HEK293 (cell line): ENCODE measurements around the gene MED25.
A peak's percentile ranks its signal among the peaks of the same experiment; 100 is the strongest.

Experiments used
- CTCF ChIA-PET: fragments of 350-600 bp; formaldehyde crosslinking; extraction: SDS; loops from one replicate; lab custom pipeline; 2021; ENCODE audit warnings: antibody characterized with exemption; lab: Yijun Ruan, JAX
- POLR2A ChIA-PET: fragments of 300-600 bp; formaldehyde crosslinking; extraction: SDS; loops from one replicate; lab custom pipeline; 2020; ENCODE audit warnings: antibody characterized with exemption, inconsistent platforms; lab: Yijun Ruan, JAX
- H3K27ac ChIP-seq: fragments of 200-500 bp; sonication (Bioruptor generic); 2 replicates; pipeline ENCODE4 v1.5.1; 2014; ENCODE audit warnings: low read depth, low read length, control low read depth, inconsistent platforms; ENCODE audit errors: extremely low read depth
- H3K36me3 ChIP-seq, 2 experiments: fragments of 200-500 bp in 1 of 2; sonication (Bioruptor generic) in 1 of 2; 1 replicate in 1 of 2; 2 replicates in 1 of 2; pipeline ENCODE4 v1.5.1; 2014 to 2017; ENCODE audit warnings: inconsistent platforms in 2 of 2, low read length in 2 of 2; ENCODE audit not compliant: control insufficient read depth in 2 of 2, insufficient read depth in 1 of 2
- H3K4me1 ChIP-seq: fragments of 200-500 bp; sonication (Bioruptor generic); 2 replicates; pipeline ENCODE4 v1.5.1; 2014; ENCODE audit warnings: mild to moderate bottlenecking, low read length, inconsistent platforms; ENCODE audit not compliant: control insufficient read depth, insufficient read depth
- H3K4me3 ChIP-seq: 2 replicates; pipeline ENCODE4 v1.5.1; 2011; ENCODE audit warnings: low read depth, mild to moderate bottlenecking, control low read depth, low read length, moderate library complexity
- H3K9me3 ChIP-seq: fragments of 200-500 bp; sonication (Bioruptor generic); 2 replicates; pipeline ENCODE4 v1.5.1; 2014; ENCODE audit warnings: low read depth, low read length, inconsistent platforms; ENCODE audit not compliant: control insufficient read depth, insufficient read depth
- EGR2 ChIP-seq: fragments of 450-650 bp; formaldehyde crosslinking; IDR thresholded peaks from 2 replicates; pipeline ENCODE4 v1.5.1; 2016; ENCODE audit warnings: low read depth, missing biosample characterization, missing genetic modification characterization
- MYNN ChIP-seq: fragments of 450-650 bp; formaldehyde crosslinking; IDR thresholded peaks from 2 replicates; pipeline ENCODE4 v1.5.1; 2016; ENCODE audit warnings: missing biosample characterization, missing genetic modification characterization, borderline replicate concordance
- OSR2 ChIP-seq: fragments of 450-650 bp; formaldehyde crosslinking; IDR thresholded peaks from 2 replicates; pipeline ENCODE4 v1.5.1; 2016; ENCODE audit warnings: missing biosample characterization, missing genetic modification characterization
- PATZ1 ChIP-seq: fragments of 450-650 bp; formaldehyde crosslinking; IDR thresholded peaks from 2 replicates; pipeline ENCODE4 v1.5.1; 2016; ENCODE audit warnings: missing biosample characterization, missing genetic modification characterization
- SALL2 ChIP-seq: fragments of 450-650 bp; formaldehyde crosslinking; IDR thresholded peaks from 2 replicates; pipeline ENCODE4 v1.5.0; 2017; ENCODE audit warnings: missing biosample characterization, mild to moderate bottlenecking, missing genetic modification characterization, borderline replicate concordance
- SP3 ChIP-seq: fragments of 450-650 bp; formaldehyde crosslinking; IDR thresholded peaks from 2 replicates; pipeline ENCODE4 v1.5.1; 2016; ENCODE audit warnings: missing biosample characterization, missing genetic modification characterization
- ZBTB8A ChIP-seq: fragments of 450-650 bp; formaldehyde crosslinking; IDR thresholded peaks from 2 replicates; pipeline ENCODE4 v1.5.1; 2016; ENCODE audit warnings: missing biosample characterization, missing genetic modification characterization
- ZEB2 ChIP-seq: fragments of 450-650 bp; formaldehyde crosslinking; IDR thresholded peaks from 2 replicates; pipeline ENCODE4 v1.5.1; 2016; ENCODE audit warnings: missing biosample characterization, missing genetic modification characterization
- ZNF146 ChIP-seq: fragments of 450-650 bp; formaldehyde crosslinking; IDR thresholded peaks from 2 replicates; pipeline ENCODE4 v1.5.1; 2016; ENCODE audit warnings: missing biosample characterization, missing genetic modification characterization
- ZNF335 ChIP-seq: fragments of 450-650 bp; formaldehyde crosslinking; conservative IDR thresholded peaks from 2 replicates; pipeline ENCODE4 v1.5.1; 2016; ENCODE audit warnings: missing biosample characterization, missing genetic modification characterization
- ZNF416 ChIP-seq: fragments of 450-650 bp; formaldehyde crosslinking; IDR thresholded peaks from 2 replicates; pipeline ENCODE4 v1.5.1; 2016; ENCODE audit warnings: missing biosample characterization, missing genetic modification characterization
- ZNF423 ChIP-seq: fragments of 450-650 bp; formaldehyde crosslinking; IDR thresholded peaks from 2 replicates; pipeline ENCODE4 v1.5.1; 2016; ENCODE audit warnings: missing biosample characterization, missing genetic modification characterization
- ZNF449 ChIP-seq: fragments of 450-650 bp; formaldehyde crosslinking; IDR thresholded peaks from 2 replicates; pipeline ENCODE4 v1.5.1; 2017; ENCODE audit warnings: missing biosample characterization, mild to moderate bottlenecking, missing genetic modification characterization, moderate library complexity
- ZNF600 ChIP-seq: fragments of 450-650 bp; formaldehyde crosslinking; IDR thresholded peaks from 2 replicates; pipeline ENCODE4 v1.5.1; 2016; ENCODE audit warnings: missing biosample characterization, missing genetic modification characterization
- ZNF677 ChIP-seq: fragments of 450-650 bp; IDR thresholded peaks from 2 replicates; pipeline ENCODE4 v1.5.0; 2018; ENCODE audit warnings: missing biosample characterization, mild to moderate bottlenecking, missing genetic modification characterization, moderate library complexity
- ZNF707 ChIP-seq: fragments of 450-650 bp; formaldehyde crosslinking; IDR thresholded peaks from 2 replicates; pipeline ENCODE4 v1.5.1; 2016; ENCODE audit warnings: missing biosample characterization, missing genetic modification characterization
- ZNF747 ChIP-seq: fragments of 450-650 bp; formaldehyde crosslinking; IDR thresholded peaks from 2 replicates; pipeline ENCODE4 v1.5.1; 2016; ENCODE audit warnings: missing biosample characterization, missing genetic modification characterization
- ZNF792 ChIP-seq: fragments of 450-650 bp; formaldehyde crosslinking; IDR thresholded peaks from 2 replicates; pipeline ENCODE4 v1.5.1; 2016; ENCODE audit warnings: missing biosample characterization, missing genetic modification characterization
- ZXDB ChIP-seq: fragments of 450-650 bp; formaldehyde crosslinking; IDR thresholded peaks from 2 replicates; pipeline ENCODE4 v1.5.1; 2016; ENCODE audit warnings: missing biosample characterization, missing genetic modification characterization
- TF ChIP-seq, protein P1 (sequence below): fragments of 450-650 bp; formaldehyde crosslinking; conservative IDR thresholded peaks from 2 replicates; pipeline ENCODE4 v1.5.1; 2016; ENCODE audit warnings: low read depth, missing biosample characterization, missing genetic modification characterization
- TF ChIP-seq, protein P2 (sequence below): sonication (generic); formaldehyde crosslinking; IDR thresholded peaks from 2 replicates; pipeline ENCODE4 v1.8.1; 2022; ENCODE audit warnings: mild to moderate bottlenecking, moderate library complexity, missing genetic modification reagents
- TF ChIP-seq, protein P3 (sequence below): fragments of 450-650 bp; formaldehyde crosslinking; IDR thresholded peaks from 2 replicates; pipeline ENCODE4 v1.5.1; 2017; ENCODE audit warnings: missing biosample characterization, missing genetic modification characterization
- TF ChIP-seq, protein P4 (sequence below): fragments of 450-650 bp; formaldehyde crosslinking; IDR thresholded peaks from 2 replicates; pipeline ENCODE4 v1.5.1; 2016; ENCODE audit warnings: missing biosample characterization, missing genetic modification characterization

Gene MED25

GRCh38 chr19:49851456-49852259, 33.6 kb downstream of the MED25 start (continued):
- TF ChIP-seq ZNF449 (tag by site-specific recombination): 0 out of 2 replicates have a peak, but pooled peaks have one; percentile 39
- 0 out of 2 replicates have a peak, but pooled peaks have one; percentile 39 for TF ChIP-seq ZNF423
- no peak for TF ChIP-seq ZNF146 (tag by site-specific recombination)
- no peak for TF ChIP-seq ZNF792 (tag by site-specific recombination)
- TF ChIP-seq, protein P1, sequence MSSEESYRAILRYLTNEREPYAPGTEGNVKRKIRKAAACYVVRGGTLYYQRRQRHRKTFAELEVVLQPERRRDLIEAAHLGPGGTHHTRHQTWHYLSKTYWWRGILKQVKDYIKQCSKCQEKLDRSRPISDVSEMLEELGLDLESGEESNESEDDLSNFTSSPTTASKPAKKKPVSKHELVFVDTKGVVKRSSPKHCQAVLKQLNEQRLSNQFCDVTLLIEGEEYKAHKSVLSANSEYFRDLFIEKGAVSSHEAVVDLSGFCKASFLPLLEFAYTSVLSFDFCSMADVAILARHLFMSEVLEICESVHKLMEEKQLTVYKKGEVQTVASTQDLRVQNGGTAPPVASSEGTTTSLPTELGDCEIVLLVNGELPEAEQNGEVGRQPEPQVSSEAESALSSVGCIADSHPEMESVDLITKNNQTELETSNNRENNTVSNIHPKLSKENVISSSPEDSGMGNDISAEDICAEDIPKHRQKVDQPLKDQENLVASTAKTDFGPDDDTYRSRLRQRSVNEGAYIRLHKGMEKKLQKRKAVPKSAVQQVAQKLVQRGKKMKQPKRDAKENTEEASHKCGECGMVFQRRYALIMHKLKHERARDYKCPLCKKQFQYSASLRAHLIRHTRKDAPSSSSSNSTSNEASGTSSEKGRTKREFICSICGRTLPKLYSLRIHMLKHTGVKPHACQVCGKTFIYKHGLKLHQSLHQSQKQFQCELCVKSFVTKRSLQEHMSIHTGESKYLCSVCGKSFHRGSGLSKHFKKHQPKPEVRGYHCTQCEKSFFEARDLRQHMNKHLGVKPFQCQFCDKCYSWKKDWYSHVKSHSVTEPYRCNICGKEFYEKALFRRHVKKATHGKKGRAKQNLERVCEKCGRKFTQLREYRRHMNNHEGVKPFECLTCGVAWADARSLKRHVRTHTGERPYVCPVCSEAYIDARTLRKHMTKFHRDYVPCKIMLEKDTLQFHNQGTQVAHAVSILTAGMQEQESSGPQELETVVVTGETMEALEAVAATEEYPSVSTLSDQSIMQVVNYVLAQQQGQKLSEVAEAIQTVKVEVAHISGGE: 0 out of 2 replicates have a peak, but pooled peaks have one; percentile 37
- TF ChIP-seq, protein P2, sequence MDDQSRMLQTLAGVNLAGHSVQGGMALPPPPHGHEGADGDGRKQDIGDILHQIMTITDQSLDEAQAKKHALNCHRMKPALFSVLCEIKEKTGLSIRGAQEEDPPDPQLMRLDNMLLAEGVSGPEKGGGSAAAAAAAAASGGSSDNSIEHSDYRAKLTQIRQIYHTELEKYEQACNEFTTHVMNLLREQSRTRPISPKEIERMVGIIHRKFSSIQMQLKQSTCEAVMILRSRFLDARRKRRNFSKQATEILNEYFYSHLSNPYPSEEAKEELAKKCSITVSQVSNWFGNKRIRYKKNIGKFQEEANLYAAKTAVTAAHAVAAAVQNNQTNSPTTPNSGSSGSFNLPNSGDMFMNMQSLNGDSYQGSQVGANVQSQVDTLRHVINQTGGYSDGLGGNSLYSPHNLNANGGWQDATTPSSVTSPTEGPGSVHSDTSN: 0 out of 2 replicates have a peak, but pooled peaks have one; percentile 61
- TF ChIP-seq ZBTB8A (tag by site-specific recombination): peak; percentile 67
- TF ChIP-seq ZNF600: no peak
- TF ChIP-seq SP3: 0 out of 2 replicates have a peak, but pooled peaks have one; percentile 5
- TF ChIP-seq, protein P3, sequence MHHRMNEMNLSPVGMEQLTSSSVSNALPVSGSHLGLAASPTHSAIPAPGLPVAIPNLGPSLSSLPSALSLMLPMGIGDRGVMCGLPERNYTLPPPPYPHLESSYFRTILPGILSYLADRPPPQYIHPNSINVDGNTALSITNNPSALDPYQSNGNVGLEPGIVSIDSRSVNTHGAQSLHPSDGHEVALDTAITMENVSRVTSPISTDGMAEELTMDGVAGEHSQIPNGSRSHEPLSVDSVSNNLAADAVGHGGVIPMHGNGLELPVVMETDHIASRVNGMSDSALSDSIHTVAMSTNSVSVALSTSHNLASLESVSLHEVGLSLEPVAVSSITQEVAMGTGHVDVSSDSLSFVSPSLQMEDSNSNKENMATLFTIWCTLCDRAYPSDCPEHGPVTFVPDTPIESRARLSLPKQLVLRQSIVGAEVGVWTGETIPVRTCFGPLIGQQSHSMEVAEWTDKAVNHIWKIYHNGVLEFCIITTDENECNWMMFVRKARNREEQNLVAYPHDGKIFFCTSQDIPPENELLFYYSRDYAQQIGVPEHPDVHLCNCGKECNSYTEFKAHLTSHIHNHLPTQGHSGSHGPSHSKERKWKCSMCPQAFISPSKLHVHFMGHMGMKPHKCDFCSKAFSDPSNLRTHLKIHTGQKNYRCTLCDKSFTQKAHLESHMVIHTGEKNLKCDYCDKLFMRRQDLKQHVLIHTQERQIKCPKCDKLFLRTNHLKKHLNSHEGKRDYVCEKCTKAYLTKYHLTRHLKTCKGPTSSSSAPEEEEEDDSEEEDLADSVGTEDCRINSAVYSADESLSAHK (tag by site-specific recombination): no peak
- TF ChIP-seq ZXDB: 0 out of 2 replicates have a peak, but pooled peaks have one; percentile 37
- peak; percentile 44; the same call in 1 of the 2 replicates for TF ChIP-seq PATZ1 (tag by site-specific recombination)
- TF ChIP-seq EGR2: peak; percentile 77

- ChIA-PET POLR2A (interaction anchor here (0.6 to 8.8 kb wide), 5 partner anchors 12 to 86 kb away, joined by 3 to 128 read pairs (median 6); partner anchors contain the start of genes AKT1S1, AP2A1, FUZ and PNKP), CTCF (interaction anchor here (0.6 to 1.6 kb wide), 3 partner anchors 10 to 131 kb away, joined by 3 to 4 read pairs (median 3); no protein-coding TSS in a partner anchor)
- TF ChIP-seq ZNF335 (tag by site-specific recombination) (peak; percentile 52), OSR2 (tag by site-specific recombination) (no peak), ZNF600 (peak; percentile 64), MYNN (0 out of 2 replicates have a peak, but pooled peaks have one; percentile 46), ZNF707 (tag by site-specific recombination) (no peak), ZNF677 (tag by site-specific recombination) (no peak), ZNF747 (tag by site-specific recombination) (no peak), SALL2 (tag by site-specific recombination) (no peak), ZEB2 (tag by site-specific recombination) (peak; percentile 49; the same call in 1 of the 2 replicates), ZNF416 (no peak)
- TF ChIP-seq, protein P4, sequence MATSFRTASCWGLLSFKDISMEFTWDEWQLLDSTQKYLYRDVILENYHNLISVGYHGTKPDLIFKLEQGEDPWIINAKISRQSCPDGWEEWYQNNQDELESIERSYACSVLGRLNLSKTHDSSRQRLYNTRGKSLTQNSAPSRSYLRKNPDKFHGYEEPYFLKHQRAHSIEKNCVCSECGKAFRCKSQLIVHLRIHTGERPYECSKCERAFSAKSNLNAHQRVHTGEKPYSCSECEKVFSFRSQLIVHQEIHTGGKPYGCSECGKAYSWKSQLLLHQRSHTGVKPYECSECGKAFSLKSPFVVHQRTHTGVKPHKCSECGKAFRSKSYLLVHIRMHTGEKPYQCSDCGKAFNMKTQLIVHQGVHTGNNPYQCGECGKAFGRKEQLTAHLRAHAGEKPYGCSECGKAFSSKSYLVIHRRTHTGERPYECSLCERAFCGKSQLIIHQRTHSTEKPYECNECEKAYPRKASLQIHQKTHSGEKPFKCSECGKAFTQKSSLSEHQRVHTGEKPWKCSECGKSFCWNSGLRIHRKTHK (tag by site-specific recombination): no peak
Measured at GRCh38 chr19:49852631-49853126, 34.6 kb downstream of the MED25 start.

More at GRCh38 chr19:49852631-49853126, 34.6 kb downstream of the MED25 start:
- H3K9me3 ChIP-seq: no peaks in the 10 kb centered on the region
- no peak overlapping the region for H3K27ac ChIP-seq
- peaks cover 17% of the 10 kb centered on the region; the same call in 1 of the 2 replicates for H3K4me1 ChIP-seq
- H3K36me3 ChIP-seq: peaks cover 0 to 37% of the 10 kb centered on the region in 2 experiments; a peak in 2 of 3 replicates
- H3K4me3 ChIP-seq: peak overlapping the region; percentile 76
